H9 (cell line): ENCODE measurements around the gene NLRP5. TPM values are rescaled to one million over a fixed set of nuclear protein-coding genes. Genes with fewer than 3 reads are reported as not detected.
A peak's percentile ranks its signal among the peaks of the same experiment; 100 is the strongest.

Source experiments
- DNase-seq: peaks from one replicate; pipeline ENCODE4 v3.0.0-alpha.2; 2017
- H2AFZ ChIP-seq: one replicate; pipeline ENCODE4 v1.6.1; 2013; ENCODE audit warnings: mild to moderate bottlenecking, low read length, control low read depth, moderate library complexity
- H2AK5ac ChIP-seq: 2 replicates; pipeline ENCODE4 v1.6.1; 2013; ENCODE audit warnings: low read length, control low read depth, mixed read lengths; ENCODE audit not compliant: insufficient read length
- H2BK120ac ChIP-seq: one replicate; pipeline ENCODE4 v1.6.1; 2013; ENCODE audit warnings: low read depth, mild to moderate bottlenecking, low read length, control low read depth, inconsistent platforms; ENCODE audit not compliant: poor library complexity, severe bottlenecking
- H2BK12ac ChIP-seq: 2 replicates; pipeline ENCODE4 v1.6.1; 2013; ENCODE audit warnings: low read length, control low read depth, mixed read lengths, low read depth; ENCODE audit not compliant: insufficient read length
- H2BK15ac ChIP-seq: 2 replicates; pipeline ENCODE4 v1.6.1; 2013; ENCODE audit warnings: low read depth, low read length, control low read depth
- H2BK20ac ChIP-seq: one replicate; pipeline ENCODE4 v1.6.1; 2013; ENCODE audit warnings: low read depth, mild to moderate bottlenecking, low read length, control low read depth, inconsistent platforms; ENCODE audit not compliant: poor library complexity, severe bottlenecking
- H2BK5ac ChIP-seq: 2 replicates; pipeline ENCODE4 v1.6.1; 2013; ENCODE audit warnings: low read length, control low read depth, mixed read lengths; ENCODE audit not compliant: insufficient read length
- H3K14ac ChIP-seq: 2 replicates; pipeline ENCODE4 v1.6.1; 2013; ENCODE audit warnings: low read length, control low read depth; ENCODE audit not compliant: insufficient read depth
- H3K18ac ChIP-seq: 2 replicates; pipeline ENCODE4 v1.6.1; 2013; ENCODE audit warnings: low read depth, mild to moderate bottlenecking, mixed read lengths, low read length, control low read depth; ENCODE audit not compliant: insufficient read length
- H3K23ac ChIP-seq: 2 replicates; pipeline ENCODE4 v1.6.1; 2013; ENCODE audit warnings: low read length, control low read depth, mixed read lengths, low read depth; ENCODE audit not compliant: insufficient read length
- H3K23me2 ChIP-seq: 2 replicates; pipeline ENCODE4 v1.6.1; 2013; ENCODE audit warnings: low read depth, mild to moderate bottlenecking, mixed read lengths, low read length, control low read depth; ENCODE audit not compliant: insufficient read length, poor library complexity, severe bottlenecking
- H3K27ac ChIP-seq: 2 replicates; pipeline ENCODE4 v1.5.1; 2013; ENCODE audit warnings: low read length, control low read depth, mixed read lengths, low read depth; ENCODE audit not compliant: insufficient read length
- H3K27me3 ChIP-seq: 2 replicates; pipeline ENCODE4 v1.6.1; 2013; ENCODE audit warnings: low read length, control low read depth, inconsistent platforms; ENCODE audit not compliant: insufficient read depth
- H3K4ac ChIP-seq: 2 replicates; pipeline ENCODE4 v1.6.1; 2013; ENCODE audit warnings: low read depth, mild to moderate bottlenecking, control low read depth, inconsistent platforms, low read length, moderate library complexity
- H3K4me1 ChIP-seq: 2 replicates; pipeline ENCODE4 v1.6.1; 2013; ENCODE audit warnings: low read length, control low read depth, inconsistent platforms; ENCODE audit not compliant: insufficient read depth
- H3K4me2 ChIP-seq: 2 replicates; pipeline ENCODE4 v1.6.1; 2013; ENCODE audit warnings: low read length, control low read depth, mixed read lengths; ENCODE audit not compliant: insufficient read length, insufficient read depth
- H3K56ac ChIP-seq: 2 replicates; pipeline ENCODE4 v1.6.1; 2013; ENCODE audit warnings: low read depth, mild to moderate bottlenecking, mixed read lengths, low read length, control low read depth; ENCODE audit not compliant: insufficient read length
- H3K79me1 ChIP-seq: 2 replicates; pipeline ENCODE4 v1.6.1; 2013; ENCODE audit warnings: low read depth, mild to moderate bottlenecking, moderate library complexity, low read length, control low read depth, inconsistent platforms; ENCODE audit not compliant: insufficient read depth, poor library complexity, severe bottlenecking
- H3K79me2 ChIP-seq: 2 replicates; pipeline ENCODE4 v1.6.1; 2013; ENCODE audit warnings: low read length, control low read depth, inconsistent platforms; ENCODE audit not compliant: insufficient read depth
- H3K9ac ChIP-seq: 2 replicates; pipeline ENCODE4 v1.6.1; 2013; ENCODE audit warnings: low read length, control low read depth, mixed read lengths; ENCODE audit not compliant: insufficient read length; ENCODE audit errors: extremely low read depth
- H3K9me3 ChIP-seq: one replicate; pipeline ENCODE4 v1.6.1; 2013; ENCODE audit warnings: low read depth, low read length, inconsistent platforms; ENCODE audit not compliant: control insufficient read depth
- H3T11ph ChIP-seq: one replicate; pipeline ENCODE4 v1.6.1; 2013; ENCODE audit warnings: mild to moderate bottlenecking, low read length, control low read depth, inconsistent platforms
- H4K20me1 ChIP-seq: one replicate; pipeline ENCODE4 v1.6.1; 2013; ENCODE audit not compliant: control insufficient read depth, insufficient read length, insufficient read depth
- H4K5ac ChIP-seq: 2 replicates; pipeline ENCODE4 v1.6.1; 2013; ENCODE audit warnings: low read depth, mild to moderate bottlenecking, mixed read lengths, low read length, control low read depth; ENCODE audit not compliant: insufficient read length
- H4K8ac ChIP-seq: replicated peaks from 2 replicates; pipeline ENCODE4 v1.6.1; 2013; ENCODE audit warnings: low read length, control low read depth, mixed read lengths, low read depth; ENCODE audit not compliant: insufficient read length
- H4K91ac ChIP-seq: 2 replicates; pipeline ENCODE4 v1.6.1; 2013; ENCODE audit warnings: low read depth, mild to moderate bottlenecking, moderate library complexity, mixed read lengths, low read length, control low read depth; ENCODE audit not compliant: insufficient read length
- H3K27ac Mint-ChIP-seq, 3 experiments: 2 replicates in 2 of 3; 3 replicates in 1 of 3; pipeline ENCODE4 v1.8.0; 2020 to 2021; ENCODE audit warnings: mixed read lengths in 3 of 3, mild to moderate bottlenecking in 1 of 3, moderate library complexity in 1 of 3
- H3K27me3 Mint-ChIP-seq: 2 replicates; pipeline ENCODE4 v1.8.0; 2021; ENCODE audit warnings: low read depth, mild to moderate bottlenecking, moderate library complexity, mixed read lengths
- H3K36me3 Mint-ChIP-seq, 3 experiments: 2 replicates in 2 of 3; 3 replicates in 1 of 3; pipeline ENCODE4 v1.8.0; 2020 to 2021; ENCODE audit warnings: low read depth in 3 of 3, mixed read lengths in 3 of 3; ENCODE audit not compliant: insufficient read depth in 1 of 3
- H3K4me1 Mint-ChIP-seq, 2 experiments: 2 replicates each; pipeline ENCODE4 v1.8.0; 2020; ENCODE audit warnings: mixed read lengths in 2 of 2
- H3K4me3 Mint-ChIP-seq, 2 experiments: 2 replicates in 1 of 2; 3 replicates in 1 of 2; pipeline ENCODE4 v1.8.0; 2020 to 2021; ENCODE audit warnings: mild to moderate bottlenecking in 2 of 2, mixed read lengths in 2 of 2, moderate library complexity in 1 of 2
- H3K9me3 Mint-ChIP-seq, 2 experiments: 2 replicates in 1 of 2; 3 replicates in 1 of 2; pipeline ENCODE4 v1.8.0; 2020; ENCODE audit warnings: mild to moderate bottlenecking in 2 of 2, mixed read lengths in 2 of 2, moderate library complexity in 1 of 2
- CTCF ChIP-seq: fragments of 200-600 bp; sonication (generic); conservative IDR thresholded peaks from 3 replicates; pipeline ENCODE4 v1.8.0; 2021; ENCODE audit warnings: antibody characterized with exemption, mild to moderate bottlenecking
- WGBS: extraction: QIAGEN DNeasy Blood & Tissue Kit; methylation state at CpG from one replicate; pipeline ENCODE4 v1.1.7; 2013; ENCODE audit warnings: missing lambda C conversion rate, low lambda C conversion rate, mixed read lengths; ENCODE audit not compliant: insufficient read length; ENCODE audit errors: extremely low coverage; 5-methylcytosine and 5-hydroxymethylcytosine counted together
- total RNA-seq: library from RNA; stranded (reverse); gene quantifications from 2 replicates; pipeline ENCODE4 v1.2.1, GENCODE V29; 2021

NLRP5 gene
- total RNA-seq, 1 experiment from 2014 or later = not detected

GRCh38 chr19:56104423-56104822 lies 117.8 kb downstream of the NLRP5 start:
- Histone ChIP-seq H3K23ac (no peak overlapping the region), H2BK5ac (no peak overlapping the region), H3K14ac (no peak overlapping the region), H3K9ac (no peak overlapping the region), H4K8ac (no peak overlapping the region), H2AFZ (no peak overlapping the region), H3K79me1 (no peaks in the 10 kb centered on the region), H2BK120ac (no peak overlapping the region), H3K9me3 (no peaks in the 10 kb centered on the region), H2BK15ac (no peak overlapping the region), H3K27me3 (no peaks in the 10 kb centered on the region), H3K23me2 (no peaks in the 10 kb centered on the region), H3K27ac (no peak overlapping the region), H4K91ac (no peak overlapping the region), H4K5ac (no peak overlapping the region), H4K20me1 (peaks cover 2% of the 10 kb centered on the region), H3K4me2 (no peak overlapping the region), H3K4me1 (peaks cover 5% of the 10 kb centered on the region; the same call in 1 of the 2 replicates), H2AK5ac (no peak overlapping the region), H3K4ac (no peak overlapping the region), H3K79me2 (peaks cover 33% of the 10 kb centered on the region; the same call in 1 of the 2 replicates), H2BK20ac (no peak overlapping the region), H2BK12ac (no peak overlapping the region), H3T11ph (no peak overlapping the region), H3K56ac (no peak overlapping the region), H3K18ac (peak overlapping the region; percentile 59)
- Mint-ChIP-seq H3K27ac (peak overlapping the region in 2 of 3 experiments; percentile 73 to 95; a peak in 3 of 7 replicates), H3K36me3 (peaks cover 14 to 32% (median 23%) of the 10 kb centered on the region in 3 experiments), H3K4me3 (peak overlapping the region in 1 of 2 experiments; percentile 53; a peak in 1 of 5 replicates), H3K27me3 (no peaks in the 10 kb centered on the region), H3K4me1 (peaks cover 28 to 37% of the 10 kb centered on the region in 2 experiments), H3K9me3 (no peaks in the 10 kb centered on the region)
- DNase-seq = no peak
- TF ChIP-seq CTCF = no peak
- WGBS = no CpG with 5 or more reads among the region's 29 CpGs
